ENCODE measurements around the gene TF.

GRCh38 chr3:133744241-133744640, 2.0 kb upstream of the TF start:
- no peak for TF ChIP-seq ZNF645 (tag by site-specific recombination; IDR thresholded peaks at IDR 0.05)
- no peak for TF ChIP-seq ZNF274 (IDR thresholded peaks at IDR 0.05; ENCODE audit: low read length)
- no peak for TF ChIP-seq ZNF274 (tag by site-specific recombination; IDR thresholded peaks at IDR 0.05; ENCODE audit: borderline replicate concordance)
- TF ChIP-seq CTCF (tag by site-specific recombination; IDR thresholded peaks at IDR 0.05) = no peak
- TF ChIP-seq, protein P1, sequence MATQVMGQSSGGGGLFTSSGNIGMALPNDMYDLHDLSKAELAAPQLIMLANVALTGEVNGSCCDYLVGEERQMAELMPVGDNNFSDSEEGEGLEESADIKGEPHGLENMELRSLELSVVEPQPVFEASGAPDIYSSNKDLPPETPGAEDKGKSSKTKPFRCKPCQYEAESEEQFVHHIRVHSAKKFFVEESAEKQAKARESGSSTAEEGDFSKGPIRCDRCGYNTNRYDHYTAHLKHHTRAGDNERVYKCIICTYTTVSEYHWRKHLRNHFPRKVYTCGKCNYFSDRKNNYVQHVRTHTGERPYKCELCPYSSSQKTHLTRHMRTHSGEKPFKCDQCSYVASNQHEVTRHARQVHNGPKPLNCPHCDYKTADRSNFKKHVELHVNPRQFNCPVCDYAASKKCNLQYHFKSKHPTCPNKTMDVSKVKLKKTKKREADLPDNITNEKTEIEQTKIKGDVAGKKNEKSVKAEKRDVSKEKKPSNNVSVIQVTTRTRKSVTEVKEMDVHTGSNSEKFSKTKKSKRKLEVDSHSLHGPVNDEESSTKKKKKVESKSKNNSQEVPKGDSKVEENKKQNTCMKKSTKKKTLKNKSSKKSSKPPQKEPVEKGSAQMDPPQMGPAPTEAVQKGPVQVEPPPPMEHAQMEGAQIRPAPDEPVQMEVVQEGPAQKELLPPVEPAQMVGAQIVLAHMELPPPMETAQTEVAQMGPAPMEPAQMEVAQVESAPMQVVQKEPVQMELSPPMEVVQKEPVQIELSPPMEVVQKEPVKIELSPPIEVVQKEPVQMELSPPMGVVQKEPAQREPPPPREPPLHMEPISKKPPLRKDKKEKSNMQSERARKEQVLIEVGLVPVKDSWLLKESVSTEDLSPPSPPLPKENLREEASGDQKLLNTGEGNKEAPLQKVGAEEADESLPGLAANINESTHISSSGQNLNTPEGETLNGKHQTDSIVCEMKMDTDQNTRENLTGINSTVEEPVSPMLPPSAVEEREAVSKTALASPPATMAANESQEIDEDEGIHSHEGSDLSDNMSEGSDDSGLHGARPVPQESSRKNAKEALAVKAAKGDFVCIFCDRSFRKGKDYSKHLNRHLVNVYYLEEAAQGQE (tag by site-specific recombination; IDR thresholded peaks at IDR 0.05) = no peak
- TF ChIP-seq, protein P2, sequence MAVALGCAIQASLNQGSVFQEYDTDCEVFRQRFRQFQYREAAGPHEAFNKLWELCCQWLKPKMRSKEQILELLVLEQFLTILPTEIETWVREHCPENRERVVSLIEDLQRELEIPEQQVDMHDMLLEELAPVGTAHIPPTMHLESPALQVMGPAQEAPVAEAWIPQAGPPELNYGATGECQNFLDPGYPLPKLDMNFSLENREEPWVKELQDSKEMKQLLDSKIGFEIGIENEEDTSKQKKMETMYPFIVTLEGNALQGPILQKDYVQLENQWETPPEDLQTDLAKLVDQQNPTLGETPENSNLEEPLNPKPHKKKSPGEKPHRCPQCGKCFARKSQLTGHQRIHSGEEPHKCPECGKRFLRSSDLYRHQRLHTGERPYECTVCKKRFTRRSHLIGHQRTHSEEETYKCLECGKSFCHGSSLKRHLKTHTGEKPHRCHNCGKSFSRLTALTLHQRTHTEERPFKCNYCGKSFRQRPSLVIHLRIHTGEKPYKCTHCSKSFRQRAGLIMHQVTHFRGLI (tag by site-specific recombination; IDR thresholded peaks at IDR 0.05) = no peak
- TF ChIP-seq TCF7L2 (IDR thresholded peaks at IDR 0.05; ENCODE audit: borderline replicate concordance, low read depth, low read length) = no peak
- TF ChIP-seq SP2 (tag by site-specific recombination; IDR thresholded peaks at IDR 0.05) = no peak
- no peak for TF ChIP-seq KLF7 (tag by site-specific recombination; IDR thresholded peaks at IDR 0.05; ENCODE audit: borderline replicate concordance)
- no peak for TF ChIP-seq ZNF596 (tag by site-specific recombination; IDR thresholded peaks at IDR 0.05)

All from HEK293 (cell line).